Measurements from ENCODE around the gene HEXA. TPM values are rescaled to one million over a fixed set of nuclear protein-coding genes. Genes with fewer than 3 reads are reported as not detected.

Gene HEXA
- total and polyA plus RNA-seq, 10 donors, result 99.1 to 172 (median 117) TPM

DNA sequence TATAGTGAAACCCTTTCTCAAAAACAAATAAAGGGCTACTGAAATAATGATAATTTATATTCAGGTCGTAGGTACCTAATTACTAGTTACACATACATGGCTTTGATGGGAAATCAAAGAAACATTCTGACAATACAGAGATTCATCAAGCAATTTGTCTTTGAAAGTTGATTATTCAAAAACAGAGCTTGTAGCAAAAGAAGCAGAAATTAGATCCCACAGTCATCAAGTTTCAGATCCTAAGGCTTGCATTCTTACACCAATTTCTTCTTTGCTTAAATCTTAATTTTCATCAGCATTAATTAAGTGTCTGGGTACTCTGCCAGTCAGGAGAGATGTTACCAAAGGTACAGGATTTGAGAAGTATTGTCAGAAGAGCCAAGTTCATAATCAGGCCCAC, 1.5 kb upstream of the HEXA start:
- H3K27ac ChIP-seq, result peak overlapping the region in 7 of 8 donors; percentile 92 to 97 (median 96)
- WGBS, 5 donors, result 85 to 95% (median 89%) methylated on average over 1 of the region's 1 CpG

DNA sequence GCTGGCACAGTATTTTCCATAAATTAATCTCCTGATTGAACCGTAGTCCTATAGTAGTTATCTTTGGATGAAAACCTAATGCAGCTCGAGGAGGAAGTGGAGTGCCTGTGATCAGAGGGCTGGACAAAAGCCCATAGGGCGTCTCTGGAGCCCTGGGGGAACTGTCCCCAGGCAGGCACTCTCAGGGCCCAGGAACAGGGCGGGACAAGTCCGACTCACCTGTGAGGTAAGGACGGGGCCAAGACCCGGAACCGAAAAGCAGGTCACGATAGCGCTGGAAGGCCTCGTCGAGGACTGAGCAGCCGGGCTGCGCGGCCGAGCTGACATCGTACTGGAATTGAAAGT, 341 bp downstream of the HEXA start:
- Histone ChIP-seq H3K4me3 (peak overlapping the region; percentile 45 to 88 (median 72)), H3K27ac (peak overlapping the region; percentile 90 to 97 (median 96)), H3K9me3 (no peaks in the 10 kb centered on the region), H3K4me1 (peaks cover 15 to 66% (median 56%) of the 10 kb centered on the region in 6 donors), H3K27me3 (replicated peaks in 1 of 7) (no peaks in the 10 kb centered on the region), H3K36me3 (peaks cover 0 to 15% (median 2%) of the 10 kb centered on the region in 6 donors)
- intact Hi-C loops (cut with DNase I; ENCODE audit: low total_unique reads), result no loop called here
- DNase-seq, result no peak
- TF ChIP-seq, protein P1, sequence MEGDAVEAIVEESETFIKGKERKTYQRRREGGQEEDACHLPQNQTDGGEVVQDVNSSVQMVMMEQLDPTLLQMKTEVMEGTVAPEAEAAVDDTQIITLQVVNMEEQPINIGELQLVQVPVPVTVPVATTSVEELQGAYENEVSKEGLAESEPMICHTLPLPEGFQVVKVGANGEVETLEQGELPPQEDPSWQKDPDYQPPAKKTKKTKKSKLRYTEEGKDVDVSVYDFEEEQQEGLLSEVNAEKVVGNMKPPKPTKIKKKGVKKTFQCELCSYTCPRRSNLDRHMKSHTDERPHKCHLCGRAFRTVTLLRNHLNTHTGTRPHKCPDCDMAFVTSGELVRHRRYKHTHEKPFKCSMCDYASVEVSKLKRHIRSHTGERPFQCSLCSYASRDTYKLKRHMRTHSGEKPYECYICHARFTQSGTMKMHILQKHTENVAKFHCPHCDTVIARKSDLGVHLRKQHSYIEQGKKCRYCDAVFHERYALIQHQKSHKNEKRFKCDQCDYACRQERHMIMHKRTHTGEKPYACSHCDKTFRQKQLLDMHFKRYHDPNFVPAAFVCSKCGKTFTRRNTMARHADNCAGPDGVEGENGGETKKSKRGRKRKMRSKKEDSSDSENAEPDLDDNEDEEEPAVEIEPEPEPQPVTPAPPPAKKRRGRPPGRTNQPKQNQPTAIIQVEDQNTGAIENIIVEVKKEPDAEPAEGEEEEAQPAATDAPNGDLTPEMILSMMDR (IDR thresholded peaks at IDR 0.05 in 8 of 11, conservative IDR thresholded peaks at IDR 0.05 in 3 of 11), result no peak
- TF ChIP-seq POLR2AphosphoS5 (IDR thresholded peaks at IDR 0.05), result no peak
- TF ChIP-seq POLR2A (IDR thresholded peaks at IDR 0.05), result no peak
- 0 to 1% (median 1%) methylated on average over 7 to 17 of the region's 17 CpGs for WGBS, 5 donors

More for the DNA sequence above, 1.5 kb upstream of the HEXA start:
- intact Hi-C loops (cut with DNase I; ENCODE audit: low total_unique reads), result no loop called here
- Histone ChIP-seq H3K4me3 (peak overlapping the region in 1 of 8 donors; percentile 85), H3K27me3 (replicated peaks in 1 of 7) (no peaks in the 10 kb centered on the region), H3K4me1 (peaks cover 14 to 47% (median 43%) of the 10 kb centered on the region in 6 donors), H3K9me3 (no peaks in the 10 kb centered on the region), H3K36me3 (no peaks in the 10 kb centered on the region)
- TF ChIP-seq, protein P1 (IDR thresholded peaks at IDR 0.05 in 8 of 11, conservative IDR thresholded peaks at IDR 0.05 in 3 of 11), result no peak
- TF ChIP-seq POLR2AphosphoS5 (IDR thresholded peaks at IDR 0.05), result no peak
- TF ChIP-seq POLR2A (IDR thresholded peaks at IDR 0.05), result no peak
- no peak for DNase-seq

GRCh38 chr15:72372361-72372760, 3.5 kb downstream of the HEXA start:
- intact Hi-C loops (cut with DNase I; ENCODE audit: low total_unique reads), result no loop called here
- TF ChIP-seq, protein P1 (IDR thresholded peaks at IDR 0.05 in 8 of 11, conservative IDR thresholded peaks at IDR 0.05 in 3 of 11), result no peak
- TF ChIP-seq POLR2AphosphoS5 (IDR thresholded peaks at IDR 0.05) (no peak), POLR2A (IDR thresholded peaks at IDR 0.05) (no peak)

GRCh38 chr15:72369964-72370363, 5.8 kb downstream of the HEXA start:
- H3K27ac ChIP-seq, result peak overlapping the region in 5 of 8 donors; percentile 58 to 78 (median 73)
- H3K27me3 ChIP-seq (replicated peaks in 1 of 7), result no peaks in the 10 kb centered on the region
- peaks cover 0 to 50% (median 7%) of the 10 kb centered on the region in 6 donors for H3K36me3 ChIP-seq
- WGBS, 5 donors, result 47 to 74% (median 56%) methylated on average over 1 of the region's 1 CpG
- H3K4me1 ChIP-seq, result peaks cover 23 to 100% (median 88%) of the 10 kb centered on the region in 6 donors
- no peak for TF ChIP-seq POLR2AphosphoS5 (IDR thresholded peaks at IDR 0.05)
- no peaks in the 10 kb centered on the region for H3K9me3 ChIP-seq
- DNase-seq, result no peak
- intact Hi-C loops (cut with DNase I; ENCODE audit: low total_unique reads), result no loop called here
- no peak overlapping the region for H3K4me3 ChIP-seq

More at GRCh38 chr15:72372361-72372760, 3.5 kb downstream of the HEXA start:
- H3K27me3 ChIP-seq (replicated peaks in 1 of 7), result no peaks in the 10 kb centered on the region
- no peaks in the 10 kb centered on the region for H3K9me3 ChIP-seq
- DNase-seq, result no peak
- peaks cover 0 to 46% (median 7%) of the 10 kb centered on the region in 6 donors for H3K36me3 ChIP-seq
- peaks cover 18 to 96% (median 84%) of the 10 kb centered on the region in 6 donors for H3K4me1 ChIP-seq
- peak overlapping the region in 1 of 8 donors; percentile 34 for H3K4me3 ChIP-seq
- peak overlapping the region in 5 of 8 donors; percentile 39 to 70 (median 46) for H3K27ac ChIP-seq
